ENCODE data around the gene PTGES3. TPM values are rescaled to one million over a fixed set of nuclear protein-coding genes. Genes with fewer than 3 reads are reported as not detected.

Gene PTGES3
- total and polyA plus RNA-seq, 10 of the 15 experiments (the other 5 are each of a cell fraction or from before 2014, with no cell fraction given) = 117 to 520 (median 175) TPM

- no peak for TF ChIP-seq MYB (IDR thresholded peaks at IDR 0.05; ENCODE audit: borderline replicate concordance, low read depth, low read length)
- no peak for TF ChIP-seq ZZZ3 (IDR thresholded peaks at IDR 0.05; ENCODE audit: control insufficient read depth, insufficient read length, low read depth)
- TF ChIP-seq IRF3 (IDR thresholded peaks at IDR 0.05) = no peak
- TF ChIP-seq MAX (IDR thresholded peaks at IDR 0.05; ENCODE audit: low read depth, low read length) = no peak
- TF ChIP-seq ATF2 (IDR thresholded peaks at IDR 0.05; ENCODE audit: low read length) = no peak
- TF ChIP-seq RCOR1 (conservative IDR thresholded peaks at IDR 0.05; ENCODE audit: low read depth, low read length) = no peak
- peak; percentile 17; the same call in 1 of the 2 replicates for TF ChIP-seq POLR2A (IDR thresholded peaks at IDR 0.05; ENCODE audit: low read depth, low read length)
Measured at GRCh38 chr12:56678852-56679251, 9.2 kb downstream of the PTGES3 start (continued).

- 92% methylated on average over 1 of the region's 1 CpG for WGBS (ENCODE audit: insufficient coverage, insufficient replicate concordance, low lambda C conversion rate, missing lambda C conversion rate)
- TF ChIP-seq JUND (IDR thresholded peaks at IDR 0.05; ENCODE audit: low read depth, low read length) = no peak
- 0 out of 2 replicates have a peak, but pooled peaks have one; percentile 32 for TF ChIP-seq CBFB (IDR thresholded peaks at IDR 0.05; ENCODE audit: low read depth)
- TF ChIP-seq BHLHE40 (IDR thresholded peaks at IDR 0.05; ENCODE audit: borderline replicate concordance in 1 of 2, low read depth in 2 of 2, low read length in 1 of 2) = peak; percentile 55 to 63; a peak in 2 of 4 replicates
- TF ChIP-seq SMARCA5 (IDR thresholded peaks at IDR 0.05) = no peak
- TF ChIP-seq USF1 (IDR thresholded peaks at IDR 0.05; ENCODE audit: borderline replicate concordance, extremely low read length, insufficient read depth, low read depth, low read length) = no peak
- TF ChIP-seq ZBTB11 (CRISPR knock-in tag; IDR thresholded peaks at IDR 0.05) = no peak
Measured at GRCh38 chr12:56677680-56678079, 10.4 kb downstream of the PTGES3 start.

More at GRCh38 chr12:56677680-56678079, 10.4 kb downstream of the PTGES3 start:
- ChIA-PET CTCF (interaction anchor here (1.0 to 2.8 kb wide), 3 partner anchors 32 to 76 kb away, joined by 3 to 12 read pairs (median 3); partner anchors contain the start of gene ATP5F1B), POLR2A (interaction anchor here (0.6 to 3.4 kb wide), 9 partner anchors 9 to 839 kb away, joined by 3 to 20 read pairs (median 6); partner anchors contain the start of gene PTGES3), RAD21 (ENCODE audit: unreplicated experiment) (interaction anchor here (0.8 to 2.1 kb wide), 4 partner anchors 11 to 41 kb away, joined by 3 to 7 read pairs (median 3); no protein-coding TSS in a partner anchor), SMC1A (ENCODE audit: uncharacterized antibody, unreplicated experiment) (interaction anchor here (0.6 to 2.5 kb wide), 7 partner anchors 10 to 91 kb away, joined by 4 to 20 read pairs (median 5); no protein-coding TSS in a partner anchor)
- Histone ChIP-seq H2AFZ (ENCODE audit: control insufficient read depth, low read depth, low read length) (no peak overlapping the region), H3K27me3 (replicated peaks in 1 of 2; ENCODE audit: control insufficient read depth in 2 of 2, insufficient read depth in 2 of 2, low read length in 1 of 2) (no peaks in the 10 kb centered on the region), H3K27ac (ENCODE audit: control insufficient read depth, insufficient read depth) (peak overlapping the region; percentile 52; the same call in 1 of the 2 replicates), H3K4me3 (no peak overlapping the region), H3K9me3 (replicated peaks; ENCODE audit: control insufficient read depth, insufficient read depth, low read length) (no peaks in the 10 kb centered on the region), H3K4me2 (ENCODE audit: control insufficient read depth, insufficient read depth) (peak overlapping the region; percentile 79), H3K36me3 (ENCODE audit: control insufficient read depth in 2 of 2, insufficient read depth in 2 of 2, low read length in 1 of 2) (peaks cover 4 to 30% of the 10 kb centered on the region in 2 experiments), H3K9ac (ENCODE audit: control insufficient read depth, insufficient read depth, low read length) (no peak overlapping the region; the same call in 1 of the 2 replicates), H4K20me1 (ENCODE audit: control insufficient read depth, insufficient read depth) (peaks cover 10% of the 10 kb centered on the region), H3K4me1 (ENCODE audit: control insufficient read depth, insufficient read depth, low read length) (peaks cover 42% of the 10 kb centered on the region), H3K79me2 (ENCODE audit: control insufficient read depth, insufficient read depth, low read length) (peaks cover 90% of the 10 kb centered on the region)
- FAIRE-seq = no peak
- in situ Hi-C loops (cut with MboI) (no loop called here), intact Hi-C loops (cut with micrococcal nuclease; ENCODE audit: unreplicated experiment) (no loop called here)
- no peak for DNase-seq (ENCODE audit: low read depth, low spot score)
- no TSS peak for BruUV-seq (replicated peaks)
- ATAC-seq = peak; percentile 80
